Measurements from ENCODE around the gene UBE2H. TPM values are rescaled to one million over a fixed set of nuclear protein-coding genes. Genes with fewer than 3 reads are reported as not detected.
A peak's percentile ranks its signal among the peaks of the same experiment; 100 is the strongest.
"Not testable (repeated sequence)": the region's sequence is repeated elsewhere in the genome, so short reads cannot be mapped to it uniquely, and the experiment has no call there.

Gene UBE2H
- total RNA-seq, 1 experiment from 2014 or later = 98.3 TPM

DNA sequence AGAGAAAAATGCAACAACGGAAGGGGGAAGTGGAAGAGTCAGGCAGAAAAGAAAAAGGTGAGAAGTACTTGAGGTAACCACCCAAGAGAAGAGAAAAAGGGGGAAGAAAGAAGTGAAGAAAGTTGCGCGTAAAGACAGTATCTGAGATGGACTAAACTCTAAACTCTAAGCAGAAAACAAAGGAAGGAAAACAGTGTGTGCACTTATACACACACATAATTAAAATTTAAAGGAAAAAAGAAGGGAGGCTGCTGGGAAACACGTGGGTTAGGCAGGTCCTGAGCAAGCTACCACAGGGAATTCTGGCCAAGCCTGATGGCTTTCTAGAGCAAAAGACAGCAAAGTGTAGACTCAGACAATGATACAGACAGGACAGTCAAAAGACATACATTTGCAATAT is 78.0 kb downstream of the UBE2H start:
- DNase-seq (ENCODE audit: low read depth) = no peak

DNA sequence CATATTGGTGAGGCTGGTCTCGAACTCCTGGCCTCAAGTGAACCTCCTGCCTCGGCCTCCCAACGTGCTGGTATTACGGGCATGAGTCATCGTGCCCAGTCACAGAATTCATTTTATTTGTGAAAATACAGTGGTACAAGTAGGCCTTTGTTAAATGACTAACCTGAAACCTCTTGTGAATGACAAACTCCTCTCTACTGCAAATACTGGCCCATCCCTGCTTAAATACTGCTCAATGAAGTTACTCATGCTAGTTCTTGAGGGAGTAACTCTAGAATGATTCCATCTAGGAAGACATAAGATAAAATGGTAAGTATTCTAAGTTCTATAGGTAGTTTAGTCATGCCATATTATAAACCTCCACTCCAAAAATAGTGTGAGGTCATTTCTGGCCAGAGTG is 80.7 kb downstream of the UBE2H start:
- DNase-seq (ENCODE audit: low read depth) = peak; percentile 38

DNA sequence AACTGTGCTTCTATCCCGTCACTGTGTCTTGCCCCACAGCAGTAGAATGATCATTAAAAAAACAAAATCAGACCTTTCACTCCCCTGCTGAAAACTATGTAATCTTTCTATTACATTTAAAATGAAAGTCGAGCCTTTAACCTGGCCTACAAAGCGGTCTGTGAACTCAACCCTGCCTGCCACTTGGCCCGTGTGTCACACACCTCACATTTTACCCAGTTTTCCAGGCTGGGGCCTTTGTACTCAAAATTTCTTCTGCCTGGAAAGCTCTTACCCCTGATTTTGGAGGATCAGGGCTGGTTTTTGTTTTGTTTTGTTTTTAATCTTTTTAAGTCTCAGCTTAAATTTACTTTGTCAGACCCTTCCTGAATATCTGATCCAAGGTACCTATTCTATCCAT is 82.1 kb downstream of the UBE2H start:
- DNase-seq (ENCODE audit: low read depth) = no peak

DNA sequence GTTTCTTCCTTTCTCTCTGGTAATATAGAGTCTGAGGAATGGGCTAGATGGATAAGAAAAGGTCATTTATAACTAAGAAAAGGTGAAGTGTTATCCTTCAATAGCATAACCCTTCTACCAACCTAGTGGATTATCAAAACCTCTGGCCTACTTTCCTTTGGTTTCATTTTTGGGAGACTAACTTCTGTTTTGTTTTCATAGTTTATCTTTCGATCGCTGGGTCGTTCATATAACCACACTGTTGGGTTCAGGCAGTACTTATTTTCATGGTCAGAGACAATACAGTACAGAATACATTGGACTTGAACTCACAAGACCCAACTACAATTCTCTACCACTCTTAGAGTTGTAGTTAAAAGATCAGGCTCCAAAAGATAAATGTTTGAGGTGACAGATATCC is 86.5 kb downstream of the UBE2H start:
- DNase-seq (ENCODE audit: low read depth) = no peak

DNA sequence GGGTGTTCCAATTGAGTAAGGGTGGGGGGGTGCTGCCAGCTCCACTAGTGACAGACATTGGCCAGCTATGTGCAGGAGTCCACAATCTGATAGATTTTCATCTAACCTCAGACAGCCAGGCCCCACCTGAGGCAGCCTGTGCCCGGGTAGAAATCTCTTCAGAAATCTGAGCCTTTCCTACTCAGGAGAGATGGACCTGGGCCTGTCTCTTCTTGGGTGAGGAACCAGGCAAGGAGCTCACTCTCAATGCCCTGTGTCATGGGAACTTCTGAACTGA is 86.9 kb downstream of the UBE2H start:
- DNase-seq (ENCODE audit: low read depth) = no peak

DNA sequence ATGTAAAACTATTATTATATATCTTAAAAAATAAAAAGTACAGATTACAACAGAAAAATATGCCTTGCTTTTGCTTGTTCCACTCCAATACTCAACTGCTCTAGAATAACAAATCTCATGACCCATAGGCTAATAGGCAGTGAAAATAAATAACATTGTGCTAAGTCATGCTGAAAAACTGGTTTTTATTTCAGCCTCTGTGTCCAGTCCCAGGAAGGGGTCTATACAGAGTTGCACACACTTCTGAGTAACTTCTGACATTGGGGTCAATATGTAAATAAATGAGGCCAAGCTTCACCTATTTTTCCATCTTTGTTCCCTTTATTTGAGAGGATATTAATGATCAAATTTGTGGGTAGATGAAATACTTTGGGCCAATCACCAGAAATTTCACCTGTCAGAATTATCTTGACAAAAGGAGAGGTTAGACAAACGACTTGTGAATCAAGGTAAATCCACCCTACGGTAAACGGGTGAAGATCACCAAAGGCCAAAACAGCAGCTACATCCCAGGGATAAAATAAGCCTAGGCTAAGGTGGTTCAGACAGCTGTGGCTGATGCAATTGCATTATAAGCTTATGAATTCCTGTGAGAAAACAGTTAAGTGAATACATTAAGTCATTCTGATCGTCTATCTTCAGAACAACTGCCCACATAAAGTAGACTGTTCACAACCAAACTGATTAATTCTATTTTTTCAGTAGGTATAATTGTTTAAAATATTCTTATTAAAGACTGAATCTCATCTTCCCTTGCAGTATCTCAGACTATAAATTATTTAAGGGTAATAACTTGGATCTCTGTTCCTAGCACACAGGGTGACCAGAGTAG is 87.5 kb downstream of the UBE2H start:
- no peak for DNase-seq (ENCODE audit: low read depth)

DNA sequence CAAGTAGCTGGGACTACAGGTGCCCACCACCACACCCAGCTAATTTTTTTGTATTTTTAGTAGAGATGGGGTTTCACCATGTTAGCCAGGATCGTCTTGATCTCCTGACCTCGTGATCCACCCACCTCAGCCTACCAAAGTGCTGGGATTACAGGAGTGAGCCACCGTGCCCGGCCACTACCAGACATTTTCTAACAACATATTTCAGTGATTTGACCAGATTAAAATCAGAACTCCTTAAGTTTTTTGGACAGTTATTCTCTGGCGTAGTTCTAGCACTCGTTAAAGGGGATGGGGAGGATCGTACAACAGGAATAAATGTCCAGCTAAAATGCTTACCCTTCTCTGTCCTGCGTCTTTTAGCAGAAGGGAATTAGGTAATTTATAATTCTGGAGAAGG is 88.1 kb downstream of the UBE2H start:
- not testable (repeated sequence) for DNase-seq (ENCODE audit: low read depth)

DNA sequence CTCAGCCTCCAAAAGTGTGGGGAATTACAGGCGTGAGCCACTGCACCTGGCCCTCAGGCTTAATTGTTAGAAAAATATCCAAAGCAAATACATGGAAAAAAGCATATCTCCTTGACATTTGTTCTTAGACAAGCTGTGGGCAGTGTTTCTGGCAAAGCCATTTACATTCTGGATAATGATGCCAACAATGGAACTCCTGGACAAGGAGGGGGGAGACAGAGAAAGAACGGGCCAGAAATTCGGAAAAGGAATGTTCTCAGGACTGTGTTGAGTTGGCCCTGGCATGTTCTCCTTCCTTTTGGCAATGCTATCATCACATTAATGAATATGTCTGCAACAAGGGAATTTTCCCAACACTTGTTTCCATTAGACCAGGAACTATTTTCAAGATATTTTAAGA is 88.7 kb downstream of the UBE2H start:
- no peak for DNase-seq (ENCODE audit: low read depth)

DNA sequence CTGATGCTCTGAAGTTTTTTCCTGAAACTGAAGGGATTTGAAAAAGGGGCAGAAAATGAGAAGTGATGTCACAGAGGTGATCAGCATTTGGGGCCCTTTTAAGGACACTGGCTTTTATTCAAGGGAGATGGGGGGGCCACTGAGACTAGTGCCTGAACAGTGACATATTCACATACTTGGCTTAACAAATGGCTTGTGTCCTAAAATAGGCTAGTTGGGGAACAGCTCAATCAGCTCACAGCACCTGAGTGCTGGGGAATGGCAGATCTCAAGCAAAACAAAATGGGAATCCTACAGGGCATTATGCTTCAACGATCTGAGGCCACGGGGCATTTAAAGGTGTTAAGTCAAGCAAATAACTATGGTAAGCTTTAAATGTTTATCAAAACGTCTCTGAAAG is 90.1 kb downstream of the UBE2H start:
- no peak for DNase-seq (ENCODE audit: low read depth)

DNA sequence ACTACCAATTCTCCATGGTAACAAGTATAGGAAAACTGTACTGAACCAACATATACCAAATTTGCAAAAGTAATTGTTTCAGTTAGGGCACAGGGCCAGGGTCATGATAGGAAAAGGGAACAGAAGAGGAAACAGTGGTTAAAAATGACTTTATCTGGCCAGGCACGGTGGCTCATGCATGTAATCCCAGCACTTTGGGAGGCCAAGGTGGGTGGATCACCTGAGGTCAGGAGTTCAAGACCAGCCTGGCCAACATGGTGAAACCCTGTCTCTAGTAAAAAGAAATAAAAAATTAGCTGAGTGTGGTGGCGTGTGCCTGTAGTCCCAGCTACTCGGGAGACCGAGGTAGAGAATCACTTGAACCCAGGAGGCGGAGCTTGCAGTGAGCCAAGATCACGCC is 92.0 kb downstream of the UBE2H start:
- not testable (repeated sequence) for DNase-seq (ENCODE audit: low read depth)

DNA sequence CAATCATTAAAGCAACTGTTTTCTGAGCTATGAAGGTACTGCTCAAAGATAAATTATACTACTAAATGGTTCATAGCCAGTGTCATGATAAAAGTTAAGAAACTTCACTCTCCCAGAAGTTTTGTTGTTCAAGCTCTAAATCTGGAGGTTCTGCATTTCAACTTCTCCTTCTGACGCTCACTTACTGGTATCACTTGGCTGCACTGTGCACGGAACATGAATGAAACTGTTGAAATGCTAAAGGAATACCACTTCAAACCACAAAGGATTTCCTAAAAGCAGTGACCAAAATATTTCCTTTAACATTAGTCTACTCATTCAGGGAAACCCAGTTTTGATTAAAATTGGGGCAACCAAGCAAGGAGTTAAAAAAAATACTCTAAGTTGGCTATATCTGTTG is 93.6 kb downstream of the UBE2H start:
- no peak for DNase-seq (ENCODE audit: low read depth)

DNA sequence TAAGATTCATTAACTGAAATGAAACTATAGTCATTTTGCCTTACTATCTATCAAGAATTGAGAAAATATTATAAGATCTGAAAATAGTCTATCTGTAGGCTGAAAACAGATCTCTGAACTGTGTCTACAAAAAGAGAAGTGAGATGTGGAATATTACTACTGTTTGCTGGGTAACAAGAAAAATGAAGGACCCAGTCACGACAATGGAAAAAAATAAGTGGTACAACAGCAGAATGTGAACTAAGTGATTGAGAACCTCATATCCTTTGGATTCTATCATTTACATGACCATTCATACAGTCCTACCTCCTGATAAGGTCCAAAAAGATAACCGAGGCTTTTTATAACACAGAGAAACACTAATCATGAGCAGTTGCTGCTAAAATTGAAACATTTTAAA is 94.3 kb downstream of the UBE2H start:
- DNase-seq (ENCODE audit: low read depth) = no peak

DNA sequence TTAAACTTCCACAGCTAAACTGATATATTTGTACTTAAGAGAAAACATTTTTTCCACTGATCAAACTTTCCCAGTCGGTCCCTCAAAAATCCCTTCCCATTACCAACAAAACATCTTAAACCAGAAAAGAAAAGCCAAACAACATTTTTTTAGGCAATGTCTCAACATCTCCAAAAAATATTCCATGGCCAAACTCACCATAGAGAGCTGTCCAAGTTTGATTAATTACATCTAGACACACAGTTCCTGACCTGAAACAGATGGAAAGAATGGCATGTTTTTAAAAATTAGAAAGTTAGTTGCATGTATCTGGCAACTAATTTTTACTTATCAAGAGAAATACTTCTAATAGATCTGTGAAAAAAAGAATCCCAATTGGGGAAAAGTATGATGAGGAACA is 95.4 kb downstream of the UBE2H start:
- DNase-seq (ENCODE audit: low read depth) = no peak

DNA sequence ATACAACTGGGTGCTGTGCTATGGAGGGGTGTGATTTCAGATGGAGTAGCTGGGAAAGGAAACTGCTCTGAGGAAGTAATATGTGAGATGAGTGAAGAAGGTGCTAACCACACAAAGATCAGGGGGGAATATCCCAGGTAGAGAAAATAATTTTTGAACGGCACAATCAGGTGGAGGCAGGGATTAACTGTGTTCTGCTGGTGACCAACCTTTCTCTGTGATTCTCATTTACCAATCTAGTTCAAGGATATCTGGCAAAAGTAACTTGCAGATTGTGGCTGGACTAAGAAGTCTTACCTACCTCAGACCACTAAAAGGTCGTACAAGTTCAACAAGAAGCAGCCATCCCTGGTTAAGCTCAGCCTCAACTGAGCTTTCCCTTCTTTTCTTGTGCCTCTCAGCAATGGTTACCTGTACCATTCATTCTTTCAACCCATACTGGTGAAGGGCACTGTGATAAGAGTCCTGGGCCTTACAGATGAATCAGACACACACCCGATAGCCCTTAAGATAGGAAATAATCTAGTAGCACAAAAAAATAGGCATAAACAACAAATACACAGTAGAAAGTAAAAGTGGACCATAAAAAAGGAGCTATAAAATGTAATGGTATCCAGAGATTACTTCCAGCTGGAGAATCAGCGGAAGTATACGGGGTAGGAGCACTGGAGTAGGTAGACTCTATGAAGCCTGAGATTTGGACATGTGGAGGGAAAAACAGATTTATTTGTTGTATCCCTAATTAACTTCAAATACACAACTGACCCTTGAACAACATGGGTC is 96.6 kb downstream of the UBE2H start:
- DNase-seq (ENCODE audit: low read depth) = no peak

DNA sequence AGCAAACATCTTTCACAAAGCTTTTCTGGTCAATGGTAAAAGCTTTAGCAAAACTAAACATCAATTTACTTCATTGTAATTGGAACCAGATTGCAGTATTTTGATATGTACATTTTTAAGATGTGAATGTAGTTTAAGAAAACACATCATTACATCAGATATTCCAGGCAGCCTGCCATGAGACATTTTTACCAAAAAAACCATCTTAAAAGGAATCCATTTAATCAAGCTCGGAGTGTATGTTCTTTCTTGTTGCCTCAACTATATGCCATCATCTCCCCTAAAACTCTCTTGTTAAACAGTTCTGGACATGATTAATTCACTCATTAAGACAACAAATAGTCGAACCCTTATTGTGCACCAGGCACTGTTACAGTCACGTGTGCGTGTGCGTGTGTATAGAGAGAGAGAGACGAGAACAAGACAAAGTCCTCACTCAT is 97.5 kb downstream of the UBE2H start:
- DNase-seq (ENCODE audit: low read depth) = peak; percentile 76

DNA sequence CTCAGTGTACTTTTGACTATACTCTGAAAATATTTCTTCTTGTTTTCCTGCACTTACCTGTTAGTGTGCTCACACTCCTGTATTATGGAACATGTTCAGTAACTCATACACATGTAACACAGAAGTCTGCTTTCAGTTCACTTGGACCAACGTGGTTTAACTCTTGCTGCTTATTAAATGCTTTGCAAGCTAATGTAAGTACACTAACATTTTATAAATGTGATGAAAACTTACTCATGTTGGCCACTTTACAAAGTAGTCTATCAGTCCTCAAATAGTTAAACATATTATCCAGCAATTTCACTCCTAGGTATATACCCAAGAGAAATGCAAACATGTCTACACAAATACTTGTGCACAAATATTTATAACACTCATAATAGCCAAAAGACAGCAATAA is 98.4 kb downstream of the UBE2H start:
- DNase-seq (ENCODE audit: low read depth) = no peak

DNA sequence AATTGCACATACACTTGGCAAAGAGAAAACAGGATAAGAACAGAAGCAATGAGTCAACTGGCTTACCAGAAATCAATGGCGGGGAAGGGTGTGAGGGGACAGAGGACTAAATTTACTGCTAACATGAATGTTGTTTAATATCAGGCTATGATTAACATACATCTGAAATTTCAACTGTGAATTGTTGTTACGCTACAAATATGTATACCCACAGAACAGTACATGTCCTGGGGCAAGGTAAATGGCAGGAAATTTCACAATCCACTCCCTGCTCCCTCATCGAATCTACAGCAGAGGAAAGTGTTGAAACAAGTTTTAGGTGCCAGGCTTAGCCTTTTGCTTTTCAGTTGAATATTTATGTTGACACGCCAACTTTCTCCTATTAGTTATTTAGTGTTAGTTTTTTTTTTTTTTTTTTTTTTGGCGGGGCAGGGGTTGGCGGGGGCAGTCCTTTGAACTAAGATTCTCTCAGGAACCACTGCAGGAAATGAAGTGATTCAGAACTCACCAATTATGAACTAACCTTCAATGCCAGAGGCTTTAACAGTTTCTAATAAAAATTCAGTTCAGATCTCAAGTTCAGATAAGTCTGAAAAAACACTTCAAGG is 99.0 kb downstream of the UBE2H start:
- peak; percentile 85 for DNase-seq (ENCODE audit: low read depth)

DNA sequence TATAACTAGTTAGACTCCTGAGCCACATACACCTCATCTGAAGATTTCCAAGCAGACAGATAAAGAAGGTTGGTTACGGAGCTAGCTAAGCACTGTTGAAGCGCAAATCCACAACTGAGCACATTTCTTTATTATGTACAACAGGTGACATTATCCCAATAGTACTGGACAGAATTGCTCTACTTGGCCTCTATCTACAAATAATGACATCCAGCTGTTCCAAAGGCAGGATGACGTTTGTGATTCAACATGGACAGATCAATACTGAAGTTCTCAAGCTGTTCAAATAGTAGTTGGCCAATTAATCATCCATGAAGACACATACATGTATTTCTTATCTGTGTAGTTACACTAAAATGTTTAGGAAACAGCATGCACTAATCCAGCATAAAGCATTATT is 101.0 kb downstream of the UBE2H start:
- no peak for DNase-seq (ENCODE audit: low read depth)

DNA sequence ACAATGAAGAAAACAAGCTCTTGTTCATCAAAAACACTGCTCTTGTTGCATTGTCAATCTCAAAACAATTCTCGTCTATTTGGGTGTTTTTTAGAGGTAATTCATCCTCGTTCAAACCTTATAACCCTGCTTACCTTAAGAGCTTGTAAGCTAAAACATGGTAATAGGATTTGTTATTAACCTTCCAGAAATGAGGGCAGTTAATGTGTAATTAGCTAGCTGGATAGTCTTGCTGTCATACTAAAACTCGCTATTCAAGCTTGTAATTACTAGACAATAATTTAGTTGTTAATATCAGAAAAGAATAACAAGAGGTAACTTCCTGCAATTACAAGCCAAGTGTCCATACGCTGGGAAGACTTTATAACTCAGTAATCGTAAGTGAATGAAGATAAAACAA is 101.6 kb downstream of the UBE2H start:
- no peak for DNase-seq (ENCODE audit: low read depth)

DNA sequence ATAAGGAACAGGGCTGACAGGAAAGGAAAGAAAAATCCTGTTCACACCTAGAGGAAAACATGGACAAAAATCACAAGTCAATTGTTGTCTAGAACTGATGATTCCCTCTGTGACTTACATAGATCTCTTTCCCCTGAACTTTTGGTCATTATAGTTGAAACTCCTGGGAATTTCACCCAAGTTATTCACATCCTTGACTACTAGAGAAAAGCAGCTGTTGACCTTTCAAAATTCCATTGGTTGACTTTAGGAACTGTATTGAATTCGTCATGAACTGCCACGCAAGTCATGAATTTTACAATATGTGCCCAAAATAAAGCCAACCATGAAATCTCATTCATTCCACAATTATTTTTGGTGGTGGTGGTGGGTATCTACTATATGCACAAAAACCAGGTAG is 104.3 kb downstream of the UBE2H start:
- DNase-seq (ENCODE audit: low read depth) = no peak

DNA sequence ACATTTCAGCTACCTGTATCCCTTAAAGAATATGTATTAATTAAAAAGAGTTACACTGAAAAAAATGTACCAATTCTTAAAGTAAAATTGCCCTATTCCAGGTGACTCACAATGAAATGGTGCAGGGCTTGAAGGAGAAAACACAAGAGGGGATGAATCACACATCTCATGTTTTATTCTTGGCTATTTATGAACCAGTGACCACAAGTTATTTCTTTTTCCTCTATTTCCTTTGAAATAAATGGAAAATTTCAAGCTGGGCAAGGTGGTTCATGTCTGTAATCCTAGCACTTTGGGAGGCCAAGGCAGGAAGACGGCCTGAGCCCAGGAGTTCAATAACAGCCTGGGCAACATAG is 106.8 kb downstream of the UBE2H start:
- DNase-seq (ENCODE audit: low read depth) = peak; percentile 92

DNA sequence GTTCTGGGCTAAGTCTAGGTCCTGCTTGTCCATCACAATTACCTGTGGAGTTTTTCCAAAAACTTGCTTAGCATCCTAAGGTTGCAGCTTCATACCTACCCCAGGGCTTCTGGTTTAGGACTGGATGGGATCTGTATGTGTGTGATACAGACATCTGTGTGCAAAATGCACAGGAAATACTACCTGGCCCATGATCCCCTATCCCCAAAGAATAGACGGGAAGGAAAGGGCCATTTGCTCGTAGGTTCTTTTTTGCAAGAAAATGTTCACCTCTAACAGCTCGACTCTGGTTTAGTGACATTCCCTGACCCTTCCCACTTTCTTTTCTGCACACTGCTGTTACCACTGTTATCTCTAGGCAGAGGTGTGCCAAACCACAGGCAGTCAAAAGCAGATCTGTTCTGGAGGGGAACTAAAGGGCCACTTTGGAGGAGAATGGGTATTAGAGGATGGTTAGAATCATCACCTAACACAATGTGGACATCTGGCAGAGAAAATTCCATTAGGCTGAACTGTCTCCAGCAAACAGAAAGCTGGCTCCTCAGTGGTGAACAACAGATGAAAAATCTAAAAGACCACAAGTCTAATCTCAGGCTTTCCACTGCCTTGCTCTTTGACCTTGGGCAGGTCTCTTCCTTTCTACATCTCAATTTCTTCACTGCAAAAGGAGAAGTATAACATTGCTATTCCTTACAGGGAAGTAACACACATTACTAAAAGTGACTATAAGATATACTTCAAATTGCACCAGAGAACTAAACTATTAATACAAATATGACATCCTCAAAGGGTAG is 107.4 kb downstream of the UBE2H start:
- DNase-seq (ENCODE audit: low read depth) = peak; percentile 90
